Skeletal muscle cell (primary cell): ENCODE data around the gene PLCB1.
A peak's percentile ranks its signal among the peaks of the same experiment; 100 is the strongest.

Source experiments
- DNase-seq: peaks from one replicate; pipeline ENCODE4 v3.0.0-alpha.2; 2010; ENCODE audit warnings: low read depth
- H3K4me3 ChIP-seq: 2 replicates; pipeline ENCODE4 v1.5.1; 2011; ENCODE audit warnings: low read depth, mild to moderate bottlenecking, control low read depth, low read length, moderate library complexity

PLCB1 gene

DNA sequence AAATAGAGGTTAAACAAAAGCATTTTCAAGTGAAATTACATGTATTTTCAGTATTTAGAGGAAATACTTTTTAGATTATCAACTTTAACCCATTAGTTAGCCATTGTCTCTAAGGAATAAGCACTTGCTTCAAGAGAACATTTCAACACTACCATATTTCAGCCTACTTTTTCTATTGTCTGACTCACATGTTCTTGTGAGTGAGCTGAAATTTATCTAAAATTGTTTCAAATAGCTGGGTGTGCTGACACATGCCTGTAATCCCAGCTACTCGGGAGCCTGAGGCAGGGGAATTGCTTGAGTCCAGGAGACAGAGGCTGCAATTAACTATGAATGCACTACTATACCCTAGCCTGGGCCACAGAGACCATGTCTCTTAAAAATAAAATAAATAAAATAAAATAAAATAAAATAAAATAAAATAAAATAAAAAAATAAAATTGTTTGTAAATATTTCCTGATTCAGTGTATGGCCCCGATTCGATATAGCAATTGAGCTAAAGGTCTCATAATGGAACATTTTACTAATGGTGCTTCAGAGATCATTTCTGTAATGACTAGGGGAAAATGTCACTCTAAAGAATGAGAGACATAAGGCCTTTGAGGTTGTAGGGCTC is 612.3 kb downstream of the PLCB1 start:
- DNase-seq: peak; percentile 86
- H3K4me3 ChIP-seq: no peak overlapping the region

DNA sequence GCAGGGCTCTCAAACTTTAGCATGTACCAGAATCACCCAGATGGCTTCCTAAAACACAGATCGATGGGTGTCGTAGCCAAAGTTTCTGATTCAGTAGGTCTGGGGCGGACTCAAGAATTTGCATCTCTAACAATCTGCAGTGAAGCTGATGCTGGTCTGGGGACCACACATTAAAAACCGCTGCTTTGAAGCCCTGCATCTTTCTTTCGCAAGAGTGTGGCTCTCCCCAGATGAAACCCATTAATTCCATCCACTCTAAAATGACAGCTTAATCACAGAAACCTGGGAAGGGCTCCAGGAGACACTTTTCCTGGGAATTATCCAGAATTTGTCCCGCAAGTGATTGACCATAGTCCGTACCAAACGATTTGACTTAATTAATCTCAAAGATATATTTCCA is 617.0 kb downstream of the PLCB1 start:
- no peak overlapping the region for H3K4me3 ChIP-seq
- no peak for DNase-seq

DNA sequence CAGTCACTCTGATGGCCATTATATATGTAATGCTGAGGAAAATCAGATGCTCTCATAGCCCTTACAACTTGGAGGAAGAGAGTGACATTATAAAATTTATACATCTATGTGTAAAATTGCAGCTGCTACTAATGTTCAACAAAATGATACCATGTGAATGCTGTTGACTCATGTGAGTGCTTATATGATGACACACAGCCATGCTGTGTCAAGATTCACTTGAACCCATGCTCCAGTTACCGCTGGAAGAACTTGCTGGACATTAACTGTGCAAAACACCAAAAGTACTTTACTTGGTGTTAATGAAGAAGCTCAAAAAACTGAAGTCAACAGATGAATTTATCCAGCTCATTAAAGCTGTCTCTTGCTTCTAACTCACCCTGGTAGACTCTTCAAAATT is 617.9 kb downstream of the PLCB1 start:
- no peak for DNase-seq

DNA sequence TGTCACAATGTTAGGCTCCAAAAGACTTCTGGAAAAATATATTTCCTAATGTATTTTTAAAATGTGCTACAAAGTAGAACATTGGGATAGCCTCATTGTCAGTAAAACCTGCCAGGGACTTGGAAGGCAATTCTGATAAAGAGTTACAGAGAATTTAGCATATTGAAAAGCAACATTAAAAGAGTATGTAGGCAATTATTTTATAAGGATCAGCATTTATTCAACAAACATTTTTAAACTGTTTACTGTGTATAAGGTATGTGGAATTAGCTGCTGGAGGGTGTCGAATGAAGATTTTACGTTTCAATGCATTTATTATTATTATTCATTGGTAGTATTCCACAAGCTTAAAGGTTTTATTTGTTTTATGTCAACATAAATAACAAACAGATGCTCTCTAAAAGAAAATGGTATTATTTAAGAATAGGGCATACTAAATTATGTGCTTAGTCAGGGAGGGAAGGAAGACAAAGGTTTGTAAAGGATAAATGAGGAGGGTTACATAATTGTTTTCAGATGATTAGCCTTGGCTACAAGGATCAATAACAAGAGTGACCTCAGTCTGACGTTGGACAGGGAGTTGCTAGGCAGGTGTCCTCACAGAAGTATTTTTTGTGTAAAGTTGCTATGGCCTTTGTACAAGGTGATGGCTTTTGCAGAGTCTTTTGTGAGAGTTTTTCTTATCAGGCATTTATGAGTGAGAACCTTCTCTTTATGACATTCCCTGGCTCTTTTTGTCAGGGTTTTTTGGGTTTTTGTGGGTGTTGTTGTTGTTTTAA is 623.5 kb downstream of the PLCB1 start:
- no peak overlapping the region for H3K4me3 ChIP-seq
- no peak for DNase-seq

More for the DNA sequence above, 617.9 kb downstream of the PLCB1 start:
- no peak overlapping the region for H3K4me3 ChIP-seq

DNA sequence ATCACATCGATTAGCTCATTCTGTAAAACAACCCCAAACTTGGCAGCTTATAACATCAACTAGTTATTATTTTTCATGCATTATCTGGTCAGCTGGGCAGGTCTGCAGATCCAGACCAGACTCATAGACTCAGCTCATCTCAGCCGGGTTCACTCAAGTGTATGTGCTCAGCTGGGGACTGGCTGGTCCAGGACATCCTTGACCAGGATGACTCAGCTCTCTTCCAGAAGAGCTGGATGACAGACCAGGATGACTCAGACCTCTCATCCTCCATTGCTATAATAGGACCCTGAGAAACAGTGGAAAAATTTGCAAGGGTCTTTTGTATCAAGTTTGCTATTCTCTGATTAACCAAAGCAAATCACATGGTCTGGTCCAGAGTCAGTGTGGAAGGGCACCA is 624.3 kb downstream of the PLCB1 start:
- peak; percentile 88 for DNase-seq
- H3K4me3 ChIP-seq: no peak overlapping the region

DNA sequence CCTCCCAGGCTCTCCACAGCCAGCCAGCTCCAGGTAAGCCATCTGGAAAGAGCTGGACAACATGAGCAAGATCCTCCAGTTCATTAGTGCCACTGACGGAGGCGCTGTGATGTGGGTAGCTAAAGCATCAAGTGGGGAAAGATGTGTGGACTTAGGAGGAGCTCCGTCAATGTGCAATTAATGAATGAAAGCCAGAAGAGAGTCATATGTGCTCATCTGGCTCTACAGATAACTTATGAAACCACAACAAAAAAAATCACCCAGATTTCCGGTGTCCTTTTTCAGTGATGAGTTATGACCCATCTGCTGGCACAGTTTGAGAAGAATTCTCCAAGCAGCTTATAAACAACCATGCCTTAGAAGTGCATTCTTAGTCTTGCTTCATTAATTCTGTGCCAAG is 625.1 kb downstream of the PLCB1 start:
- peak; percentile 81 for DNase-seq
- no peak overlapping the region for H3K4me3 ChIP-seq

DNA sequence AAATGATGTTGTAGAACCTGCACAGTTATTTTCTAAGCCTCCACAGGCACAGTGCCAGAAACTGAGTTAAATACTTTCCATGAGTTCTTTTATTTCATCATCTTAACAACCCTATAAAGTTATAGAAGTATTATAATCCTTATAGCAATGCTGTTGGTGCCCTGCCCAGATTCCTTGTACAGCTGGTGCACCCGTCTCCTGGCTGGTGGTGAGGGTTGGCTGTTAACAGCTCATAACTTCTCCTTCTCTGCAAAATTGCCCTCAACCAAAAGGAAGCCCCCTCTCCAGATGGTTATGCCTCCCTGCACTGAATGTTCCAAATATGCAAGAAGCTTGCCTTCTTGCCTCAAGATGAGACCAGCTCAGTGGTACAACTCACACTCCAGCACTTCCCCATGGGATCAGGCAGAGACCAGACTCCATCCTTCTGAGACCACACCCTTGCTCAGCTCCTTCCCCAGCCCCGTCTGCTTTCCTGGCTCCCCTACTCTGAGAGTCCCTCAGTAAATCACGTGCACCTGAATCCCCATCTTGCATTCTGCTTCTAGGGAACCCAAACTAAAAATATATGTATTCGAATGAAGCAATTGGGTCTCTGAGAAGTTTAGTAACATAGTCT is 632.4 kb downstream of the PLCB1 start:
- peak; percentile 77 for DNase-seq
- H3K4me3 ChIP-seq: no peak overlapping the region

DNA sequence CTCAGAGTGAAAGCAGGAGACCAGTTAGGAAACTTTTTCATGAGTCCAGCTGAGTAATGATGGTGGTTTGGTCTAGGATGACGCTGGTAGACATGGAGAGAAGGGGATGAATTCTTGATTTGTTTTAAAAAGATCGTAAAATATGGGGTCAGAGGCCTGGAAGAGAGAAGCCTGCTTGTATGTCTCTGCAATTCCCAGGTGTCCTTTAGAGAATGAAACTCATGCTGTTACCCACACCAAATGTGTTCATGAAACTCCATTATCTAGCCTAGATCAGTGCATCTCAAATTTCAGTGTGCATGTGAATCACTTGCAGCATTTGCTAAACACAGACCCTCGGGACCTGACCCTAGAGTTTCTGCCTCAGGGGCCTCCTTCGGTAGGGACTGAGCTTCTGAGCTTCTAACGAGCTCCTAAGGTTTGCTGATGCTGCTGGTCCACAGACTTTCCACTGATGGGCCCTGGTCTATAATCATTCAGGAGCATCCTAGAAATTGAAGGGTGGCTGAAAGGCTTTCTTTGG is 634.9 kb downstream of the PLCB1 start:
- peak; percentile 60 for DNase-seq
- H3K4me3 ChIP-seq: no peak overlapping the region

DNA sequence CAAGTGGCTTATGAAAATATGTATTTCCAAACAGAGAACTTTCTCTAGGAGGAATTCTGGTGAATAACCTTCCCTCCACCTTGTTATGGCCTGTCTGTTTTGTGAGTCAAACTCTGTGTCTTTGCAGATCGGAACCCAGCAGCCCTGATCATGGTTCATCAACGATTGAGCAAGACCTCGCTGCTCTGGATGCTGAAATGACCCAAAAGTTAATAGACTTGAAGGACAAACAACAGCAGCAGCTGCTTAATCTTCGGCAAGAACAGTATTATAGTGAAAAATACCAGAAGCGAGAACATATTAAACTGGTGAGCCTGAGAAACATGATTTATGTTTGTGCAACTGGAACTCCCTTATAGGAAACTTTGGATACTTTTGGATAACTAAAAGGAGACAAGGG is 642.3 kb downstream of the PLCB1 start:
- no peak overlapping the region for H3K4me3 ChIP-seq
- no peak for DNase-seq

DNA sequence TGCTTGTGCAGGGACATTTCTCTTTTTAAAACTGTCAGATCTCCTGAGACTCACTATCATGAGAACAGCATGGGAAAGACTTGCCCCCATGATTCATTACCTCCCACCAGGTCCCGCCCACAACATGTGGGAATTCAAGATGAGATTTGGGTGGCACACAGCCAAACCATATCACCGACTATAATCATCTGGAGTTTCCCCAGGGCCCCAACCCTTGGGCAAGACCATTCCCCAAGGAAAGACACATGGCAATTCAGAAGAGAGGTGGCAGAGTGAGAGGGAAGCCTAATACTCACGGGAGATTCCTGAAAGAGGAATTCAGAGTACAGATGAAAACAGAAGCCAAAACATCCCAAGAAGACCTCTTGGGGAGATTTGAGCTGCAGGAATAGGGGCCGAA is 645.8 kb downstream of the PLCB1 start:
- peak; percentile 67 for DNase-seq

DNA sequence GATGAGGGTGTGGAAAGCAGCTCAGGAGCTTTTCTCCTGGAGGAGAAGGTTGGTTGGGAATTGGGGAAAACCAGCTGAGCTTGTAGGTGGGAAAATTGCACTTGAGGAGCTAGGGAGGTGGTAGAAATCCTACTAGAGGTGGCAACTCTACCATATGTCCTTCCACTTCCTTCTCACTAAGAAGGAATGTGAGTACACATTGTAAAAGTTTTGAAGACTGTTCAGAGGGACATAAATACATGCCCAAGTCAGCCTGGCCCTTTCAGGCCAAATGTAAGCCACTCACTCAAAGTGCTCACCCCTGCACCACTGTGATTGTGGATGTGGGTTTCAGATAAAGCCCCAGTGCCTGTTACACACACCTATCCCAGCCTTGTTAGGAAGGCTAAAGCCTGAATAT is 646.3 kb downstream of the PLCB1 start:
- no peak overlapping the region for H3K4me3 ChIP-seq
- no peak for DNase-seq

More for the DNA sequence above, 645.8 kb downstream of the PLCB1 start:
- no peak overlapping the region for H3K4me3 ChIP-seq

DNA sequence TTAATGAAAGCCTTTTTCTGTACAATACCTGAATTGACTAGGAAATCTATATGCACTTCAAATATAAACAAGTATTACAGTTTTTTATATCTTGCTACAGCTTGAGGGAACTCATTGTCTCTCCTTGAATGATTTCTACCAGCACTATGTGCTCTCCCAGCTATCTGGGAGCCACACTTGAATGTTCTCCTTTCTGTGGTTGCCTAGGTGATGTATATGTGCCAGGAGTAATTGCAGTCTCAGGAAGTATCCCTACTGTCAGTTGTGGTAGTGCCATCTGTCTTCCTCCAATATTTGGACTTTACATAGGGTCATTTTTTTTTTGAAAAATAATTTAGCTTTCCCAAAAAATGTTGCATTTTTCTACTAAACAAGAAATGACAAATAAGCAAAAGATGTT is 648.8 kb downstream of the PLCB1 start:
- H3K4me3 ChIP-seq: no peak overlapping the region
- DNase-seq: no peak

DNA sequence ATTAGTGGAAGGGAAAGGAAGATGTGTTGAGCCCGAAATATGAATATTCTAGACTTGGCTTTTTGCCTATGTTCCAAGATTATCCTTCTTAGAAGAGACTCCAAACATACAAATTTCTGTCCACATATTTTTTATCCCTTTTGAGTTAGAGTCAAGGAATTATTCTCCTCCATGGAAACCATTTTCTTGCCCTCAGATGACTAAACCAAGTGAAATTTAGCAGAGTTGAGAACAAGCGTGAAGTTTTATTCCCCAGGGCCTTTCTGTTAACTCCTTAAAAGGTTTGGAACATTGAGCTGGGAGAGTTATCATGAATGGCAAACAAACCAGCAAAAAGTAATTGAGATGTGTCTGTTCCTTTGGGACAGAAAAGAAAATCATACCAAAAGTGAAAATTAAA is 650.7 kb downstream of the PLCB1 start:
- no peak overlapping the region for H3K4me3 ChIP-seq
- DNase-seq: peak; percentile 82

DNA sequence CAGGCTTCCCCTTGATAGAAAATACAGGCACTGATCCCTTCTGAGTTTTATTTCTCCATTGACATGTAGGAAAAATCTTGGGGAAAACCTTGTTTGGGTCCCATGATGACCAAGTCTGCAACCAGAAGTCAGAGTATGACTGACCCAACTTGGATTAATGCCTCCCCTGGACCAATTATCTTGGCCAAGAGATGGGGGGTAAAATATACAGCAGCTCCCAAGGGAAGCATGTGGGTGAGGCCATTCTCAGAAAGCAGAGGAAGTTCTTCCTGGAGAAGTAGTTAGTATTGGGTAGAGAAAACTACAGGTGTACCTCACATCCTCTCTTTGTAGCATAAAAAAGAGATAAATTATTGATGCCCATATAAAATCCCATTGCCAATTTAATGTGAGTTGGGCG is 651.7 kb downstream of the PLCB1 start:
- DNase-seq: no peak

DNA sequence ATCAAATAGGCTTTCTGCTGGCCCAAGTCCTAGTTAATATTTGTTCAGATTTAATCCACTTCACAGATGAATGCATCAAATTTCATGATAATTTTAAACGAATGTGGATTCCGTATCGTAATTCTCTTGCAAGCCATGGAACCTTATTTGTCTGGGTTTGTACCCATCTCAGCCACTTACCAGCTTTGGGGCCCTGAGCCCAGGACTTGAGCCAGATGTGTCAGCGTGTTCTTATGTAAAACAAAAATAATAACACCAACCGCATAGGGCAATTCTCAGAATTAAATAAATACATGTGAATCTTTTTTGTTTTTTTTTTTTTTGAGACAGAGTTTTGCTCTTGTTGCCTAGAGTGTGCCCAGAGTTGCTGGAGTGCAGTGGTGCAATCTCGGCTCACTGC is 654.3 kb downstream of the PLCB1 start:
- no peak overlapping the region for H3K4me3 ChIP-seq
- DNase-seq: no peak

More for the DNA sequence above, 651.7 kb downstream of the PLCB1 start:
- no peak overlapping the region for H3K4me3 ChIP-seq

DNA sequence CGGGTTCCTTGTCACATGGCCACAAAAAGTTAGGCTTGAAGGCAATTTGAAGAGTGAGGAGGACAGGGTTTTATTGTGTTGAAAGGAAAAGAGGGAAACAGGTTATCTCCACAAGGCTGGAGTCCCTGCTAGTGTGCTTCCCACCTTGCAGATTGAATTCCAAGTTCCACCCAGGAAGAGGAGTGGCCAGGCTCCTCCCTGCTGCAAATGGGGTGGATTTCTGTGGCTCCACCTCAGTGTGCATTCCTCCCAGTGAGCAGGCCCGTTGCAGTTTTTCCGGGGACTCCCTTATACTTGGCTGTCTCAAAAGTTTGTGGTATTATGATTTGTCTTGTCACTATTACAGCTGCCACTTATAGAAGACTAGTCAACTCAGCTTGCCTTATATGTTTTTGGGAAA is 655.0 kb downstream of the PLCB1 start:
- DNase-seq: no peak
- H3K4me3 ChIP-seq: no peak overlapping the region

DNA sequence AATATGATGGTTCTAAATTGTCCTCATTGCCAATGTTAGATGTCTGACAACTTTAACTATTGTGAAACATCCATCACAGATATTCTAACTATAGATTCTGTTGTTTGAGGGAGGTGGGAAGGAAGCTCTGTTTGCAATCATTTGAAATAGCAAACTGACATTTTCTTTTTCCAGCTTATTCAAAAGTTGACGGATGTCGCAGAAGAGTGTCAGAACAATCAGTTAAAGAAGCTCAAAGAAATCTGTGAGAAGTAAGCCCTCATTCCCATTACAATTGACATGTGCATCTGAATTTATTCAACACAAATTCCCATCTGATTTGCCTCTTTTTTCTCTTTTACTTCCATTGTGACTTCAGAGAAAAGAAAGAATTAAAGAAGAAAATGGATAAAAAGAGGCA is 656.2 kb downstream of the PLCB1 start:
- no peak for DNase-seq
- H3K4me3 ChIP-seq: no peak overlapping the region

DNA sequence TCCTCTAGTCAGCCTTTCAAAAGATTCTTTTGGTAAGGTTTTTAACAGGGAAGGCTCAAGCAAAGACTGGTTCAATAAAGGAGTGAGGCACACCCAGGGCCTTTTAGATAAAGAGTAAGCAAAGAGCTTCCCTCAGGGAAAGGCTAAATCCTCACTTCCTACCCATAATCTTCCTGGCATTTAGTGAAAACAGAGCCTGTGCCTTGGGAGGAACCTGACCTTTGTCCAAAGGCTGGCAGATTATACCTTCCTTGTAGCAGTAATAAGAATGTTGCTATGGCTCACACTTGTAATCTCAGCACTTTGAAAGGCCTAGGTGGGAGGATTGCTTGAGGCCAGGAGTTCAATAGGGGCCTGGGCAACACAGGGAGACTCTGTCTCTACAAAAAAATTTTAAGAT is 656.8 kb downstream of the PLCB1 start:
- no peak for DNase-seq
- H3K4me3 ChIP-seq: no peak overlapping the region

DNA sequence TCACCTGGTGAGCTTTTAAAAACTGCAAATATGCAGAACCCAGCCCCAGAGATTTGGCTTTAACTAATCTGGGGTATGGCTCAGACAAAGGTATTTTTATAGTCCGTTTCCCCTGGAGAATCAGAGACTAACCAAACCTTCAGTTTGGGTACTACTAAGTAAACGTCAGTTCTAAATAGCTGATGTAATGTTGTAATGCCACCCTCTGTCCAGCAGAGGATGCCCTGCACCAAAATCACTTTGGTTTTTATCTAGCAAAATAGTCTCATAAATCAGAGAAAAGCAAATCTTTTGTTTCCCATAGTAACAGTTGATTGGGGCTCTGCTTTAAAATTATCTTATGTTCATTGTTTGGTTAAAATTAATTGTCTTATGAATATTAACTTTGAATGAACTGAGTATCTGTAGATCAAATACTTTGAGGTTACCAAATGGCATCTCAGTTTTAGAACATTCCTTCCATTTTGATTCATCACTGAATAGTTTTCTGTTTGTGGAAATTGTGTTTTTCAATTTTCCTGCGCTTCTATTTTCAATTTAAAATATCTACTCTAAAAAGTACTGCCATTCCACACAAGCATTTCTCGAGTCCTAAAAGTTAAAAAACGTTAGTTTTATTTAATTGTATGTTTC is 658.5 kb downstream of the PLCB1 start:
- no peak overlapping the region for H3K4me3 ChIP-seq
- no peak for DNase-seq

DNA sequence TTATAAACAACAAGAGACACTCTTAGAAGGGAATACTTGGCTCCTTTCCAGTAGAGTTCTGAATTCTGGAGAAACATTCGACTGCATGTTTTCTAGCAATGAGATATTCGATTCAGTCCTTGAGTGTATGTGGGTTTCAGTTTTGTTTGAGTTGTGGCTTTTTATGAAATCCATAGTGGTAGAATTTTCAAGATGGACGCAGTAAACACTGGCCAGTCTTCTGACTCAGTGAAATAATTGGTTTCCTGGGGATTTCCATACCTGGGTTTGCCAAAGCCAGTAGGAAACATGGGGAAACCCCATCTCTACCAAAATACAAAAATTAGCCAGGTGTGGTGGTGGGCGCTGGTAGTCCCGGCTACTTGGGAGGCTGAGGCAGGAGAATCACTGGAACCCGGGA is 663.3 kb downstream of the PLCB1 start:
- DNase-seq: no peak
- no peak overlapping the region for H3K4me3 ChIP-seq
